Umbilical cord (tissue), 2 donors: ENCODE data around the gene FBF1. TPM values are rescaled to one million over a fixed set of nuclear protein-coding genes. Genes with fewer than 3 reads are reported as not detected.
"Not testable (repeated sequence)": the region's sequence is repeated elsewhere in the genome, so short reads cannot be mapped to it uniquely, and the experiment has no call there.

ENCODE experiments used
- DNase-seq: peaks from one replicate; pipeline ENCODE4 v3.0.0-alpha.2; 2015; ENCODE audit warnings: low spot score
- total RNA-seq: library from RNA; depleted of rRNA; stranded (reverse); fragments of >200 nt; gene quantifications from one replicate; pipeline ENCODE4 v1.2.3, GENCODE V29; 2014; ENCODE audit warnings: low replicate concordance; ENCODE audit not compliant: insufficient read depth

FBF1 gene
- total RNA-seq, 1 donor from 2014 or later: 6.7 TPM

- peak; percentile 98 for DNase-seq
Measured at GRCh38 chr17:75876938-75877751, 63.7 kb downstream of the FBF1 start.

GRCh38 chr17:75876190-75876937 is 64.5 kb downstream of the FBF1 start:
- no peak for DNase-seq

GRCh38 chr17:75875940-75876189 is 65.0 kb downstream of the FBF1 start:
- DNase-seq: no peak

- DNase-seq: no peak
Measured at GRCh38 chr17:75875182-75875939, 65.5 kb downstream of the FBF1 start.

GRCh38 chr17:75874323-75875181 is 66.3 kb downstream of the FBF1 start:
- no peak for DNase-seq

- no peak for DNase-seq
Measured at GRCh38 chr17:75873587-75874322, 67.1 kb downstream of the FBF1 start.

- DNase-seq: peak; percentile 94
Measured at GRCh38 chr17:75872434-75873351, 68.1 kb downstream of the FBF1 start.

- not testable (repeated sequence) for DNase-seq
Measured at GRCh38 chr17:75870228-75870627, 70.6 kb downstream of the FBF1 start.

- DNase-seq: no peak
Measured at GRCh38 chr17:75869282-75870141, 71.3 kb downstream of the FBF1 start.

- DNase-seq: not testable (repeated sequence)
Measured at GRCh38 chr17:75868730-75869281, 72.0 kb downstream of the FBF1 start.

GRCh38 chr17:75865404-75866188 is 75.2 kb downstream of the FBF1 start:
- not testable (repeated sequence) for DNase-seq

GRCh38 chr17:75864887-75865286 is 76.0 kb downstream of the FBF1 start:
- not testable (repeated sequence) for DNase-seq

- DNase-seq: peak; percentile 87
Measured at GRCh38 chr17:75864448-75864871, 76.4 kb downstream of the FBF1 start.

- no peak for DNase-seq
Measured at GRCh38 chr17:75861927-75862317, 78.9 kb downstream of the FBF1 start.
